GM12891 (cell line): ENCODE measurements around the gene NF1.

Experiments used
- POLR2A ChIP-seq: IDR thresholded peaks from 2 replicates; pipeline ENCODE4 v1.6.1; 2011; ENCODE audit warnings: low read depth, low read length, control low read depth
- POLR2AphosphoS5 ChIP-seq: IDR thresholded peaks from 2 replicates; pipeline ENCODE4 v1.6.1; 2011; ENCODE audit warnings: low read depth, low read length, control low read depth
- SPI1 ChIP-seq: IDR thresholded peaks from 2 replicates; pipeline ENCODE4 v1.6.1; 2011; ENCODE audit warnings: low read depth, low read length, control low read depth
- TAF1 ChIP-seq: IDR thresholded peaks from 2 replicates; pipeline ENCODE4 v1.6.1; 2011; ENCODE audit warnings: low read depth, low read length, control low read depth

- TF ChIP-seq POLR2AphosphoS5 (no peak), SPI1 (no peak), POLR2A (no peak), TAF1 (no peak)
Observed at GRCh38 chr17:31311526-31311925, 216.7 kb downstream of the NF1 start.
